ENCODE results near the gene C7.

Gene C7

GRCh38 chr5:40939753-40940152 is 30.5 kb downstream of the C7 start:
- TF ChIP-seq EZH2phosphoT487 (IDR thresholded peaks at IDR 0.05; ENCODE audit: borderline replicate concordance, low read length): no peak
- no peak for TF ChIP-seq CTCF (IDR thresholded peaks at IDR 0.05; ENCODE audit: low read depth, low read length, poor library complexity, severe bottlenecking)
- H3K27me3 ChIP-seq (ENCODE audit: control insufficient read depth, low read length): no peaks in the 10 kb centered on the region
- no peaks in the 10 kb centered on the region for H3K4me1 ChIP-seq (ENCODE audit: control insufficient read depth, low read length)
- H3K4me3 ChIP-seq (ENCODE audit: low read length): no peak overlapping the region
- H3K79me2 ChIP-seq (ENCODE audit: control insufficient read depth, low read length): no peaks in the 10 kb centered on the region
- H3K4me2 ChIP-seq (ENCODE audit: low read length): no peak overlapping the region
- H3K9me3 ChIP-seq (ENCODE audit: control insufficient read depth, insufficient read depth, low read length): no peaks in the 10 kb centered on the region
- H4K20me1 ChIP-seq (ENCODE audit: control insufficient read depth, insufficient read depth, low read depth, low read length): no peaks in the 10 kb centered on the region
- no peak overlapping the region for H3K27ac ChIP-seq (ENCODE audit: low read depth, low read length)
- H3K36me3 ChIP-seq (ENCODE audit: control insufficient read depth, low read length): no peaks in the 10 kb centered on the region
- no peaks in the 10 kb centered on the region for H3F3A ChIP-seq (ENCODE audit: control insufficient read depth, insufficient read depth)
- H3K9me2 ChIP-seq (replicated peaks; ENCODE audit: control insufficient read depth, low read length): no peaks in the 10 kb centered on the region

GRCh38 chr5:40945111-40945510 is 35.8 kb downstream of the C7 start:
- no peaks in the 10 kb centered on the region for H3K79me2 ChIP-seq (ENCODE audit: control insufficient read depth, low read length)
- no peaks in the 10 kb centered on the region for H3K9me3 ChIP-seq (ENCODE audit: control insufficient read depth, insufficient read depth, low read length)
- H3K4me1 ChIP-seq (ENCODE audit: control insufficient read depth, low read length): no peaks in the 10 kb centered on the region
- TF ChIP-seq CTCF (IDR thresholded peaks at IDR 0.05; ENCODE audit: low read depth, low read length, poor library complexity, severe bottlenecking) (no peak), EZH2phosphoT487 (IDR thresholded peaks at IDR 0.05; ENCODE audit: borderline replicate concordance, low read length) (no peak)
- no peak overlapping the region for H3K4me2 ChIP-seq (ENCODE audit: low read length)
- no peaks in the 10 kb centered on the region for H3K27me3 ChIP-seq (ENCODE audit: control insufficient read depth, low read length)
- H3K36me3 ChIP-seq (ENCODE audit: control insufficient read depth, low read length): no peaks in the 10 kb centered on the region
- H4K20me1 ChIP-seq (ENCODE audit: control insufficient read depth, insufficient read depth, low read depth, low read length): no peaks in the 10 kb centered on the region
- H3F3A ChIP-seq (ENCODE audit: control insufficient read depth, insufficient read depth): no peaks in the 10 kb centered on the region
- no peak overlapping the region for H3K27ac ChIP-seq (ENCODE audit: low read depth, low read length)
- H3K4me3 ChIP-seq (ENCODE audit: low read length): no peak overlapping the region
- no peaks in the 10 kb centered on the region for H3K9me2 ChIP-seq (replicated peaks; ENCODE audit: control insufficient read depth, low read length)

GRCh38 chr5:40955313-40955712 is 46.0 kb downstream of the C7 start:
- H3K79me2 ChIP-seq (ENCODE audit: control insufficient read depth, low read length): no peaks in the 10 kb centered on the region
- no peaks in the 10 kb centered on the region for H3K36me3 ChIP-seq (ENCODE audit: control insufficient read depth, low read length)
- no peak overlapping the region for H3K4me2 ChIP-seq (ENCODE audit: low read length)
- no peaks in the 10 kb centered on the region for H3F3A ChIP-seq (ENCODE audit: control insufficient read depth, insufficient read depth)
- no peak overlapping the region for H3K4me3 ChIP-seq (ENCODE audit: low read length)
- no peak overlapping the region for H3K27ac ChIP-seq (ENCODE audit: low read depth, low read length)
- TF ChIP-seq CTCF (IDR thresholded peaks at IDR 0.05; ENCODE audit: low read depth, low read length, poor library complexity, severe bottlenecking) (no peak), EZH2phosphoT487 (IDR thresholded peaks at IDR 0.05; ENCODE audit: borderline replicate concordance, low read length) (no peak)
- no peaks in the 10 kb centered on the region for H3K27me3 ChIP-seq (ENCODE audit: control insufficient read depth, low read length)
- no peaks in the 10 kb centered on the region for H3K9me3 ChIP-seq (ENCODE audit: control insufficient read depth, insufficient read depth, low read length)
- no peaks in the 10 kb centered on the region for H4K20me1 ChIP-seq (ENCODE audit: control insufficient read depth, insufficient read depth, low read depth, low read length)
- H3K4me1 ChIP-seq (ENCODE audit: control insufficient read depth, low read length): no peaks in the 10 kb centered on the region
- no peaks in the 10 kb centered on the region for H3K9me2 ChIP-seq (replicated peaks; ENCODE audit: control insufficient read depth, low read length)

GRCh38 chr5:40957048-40957447 is 47.8 kb downstream of the C7 start:
- H3K27me3 ChIP-seq (ENCODE audit: control insufficient read depth, low read length): no peaks in the 10 kb centered on the region
- no peak overlapping the region for H3K4me3 ChIP-seq (ENCODE audit: low read length)
- H3K36me3 ChIP-seq (ENCODE audit: control insufficient read depth, low read length): no peaks in the 10 kb centered on the region
- no peak for TF ChIP-seq CTCF (IDR thresholded peaks at IDR 0.05; ENCODE audit: low read depth, low read length, poor library complexity, severe bottlenecking)
- no peak for TF ChIP-seq EZH2phosphoT487 (IDR thresholded peaks at IDR 0.05; ENCODE audit: borderline replicate concordance, low read length)
- H4K20me1 ChIP-seq (ENCODE audit: control insufficient read depth, insufficient read depth, low read depth, low read length): no peaks in the 10 kb centered on the region
- H3K79me2 ChIP-seq (ENCODE audit: control insufficient read depth, low read length): no peaks in the 10 kb centered on the region
- H3K4me1 ChIP-seq (ENCODE audit: control insufficient read depth, low read length): no peaks in the 10 kb centered on the region
- H3F3A ChIP-seq (ENCODE audit: control insufficient read depth, insufficient read depth): no peaks in the 10 kb centered on the region
- no peaks in the 10 kb centered on the region for H3K9me2 ChIP-seq (replicated peaks; ENCODE audit: control insufficient read depth, low read length)
- H3K4me2 ChIP-seq (ENCODE audit: low read length): no peak overlapping the region
- no peaks in the 10 kb centered on the region for H3K9me3 ChIP-seq (ENCODE audit: control insufficient read depth, insufficient read depth, low read length)
- H3K27ac ChIP-seq (ENCODE audit: low read depth, low read length): no peak overlapping the region
